CD14-positive monocyte (primary cell): ENCODE data around the gene BTN3A1. TPM values are rescaled to one million over a fixed set of nuclear protein-coding genes. Genes with fewer than 3 reads are reported as not detected.

Experiments used
- DNase-seq, 3 donors: peaks; one replicate each; pipeline ENCODE4 v3.0.0-alpha.2; 2011 to 2022
- H2AFZ ChIP-seq: 2 replicates; pipeline ENCODE4 v1.6.0; 2012; ENCODE audit warnings: mild to moderate bottlenecking, low read depth, low read length, inconsistent platforms; ENCODE audit not compliant: insufficient read depth, poor library complexity, severe bottlenecking
- H3K27ac ChIP-seq, 2 donors: 1 replicate in 1 of 2; 2 replicates in 1 of 2; pipeline ENCODE4 v1.5.1; 2012 to 2013; ENCODE audit warnings: low read length in 2 of 2, control low read depth in 1 of 2, inconsistent platforms in 1 of 2, low read depth in 1 of 2, mild to moderate bottlenecking in 1 of 2
- H3K27me3 ChIP-seq, 2 donors: one replicate each; pipeline versions ENCODE4 v1.6.0 to v1.6.1; 2011 to 2013; ENCODE audit warnings: low read length in 2 of 2; ENCODE audit not compliant: control insufficient read depth in 2 of 2, insufficient read depth in 2 of 2
- H3K36me3 ChIP-seq, 2 donors: replicated peaks in 1 of 2; 1 replicate in 1 of 2; 2 replicates in 1 of 2; pipeline versions ENCODE4 v1.5.1 to v1.6.1; 2012 to 2013; ENCODE audit warnings: low read length in 2 of 2, control low read depth in 1 of 2, inconsistent platforms in 1 of 2, mild to moderate bottlenecking in 1 of 2; ENCODE audit not compliant: insufficient read depth in 2 of 2, control insufficient read depth in 1 of 2
- H3K4me1 ChIP-seq, 2 donors: 1 replicate in 1 of 2; 2 replicates in 1 of 2; pipeline versions ENCODE4 v1.5.1 to v1.6.1; 2012 to 2013; ENCODE audit warnings: low read length in 2 of 2, control low read depth in 1 of 2, inconsistent platforms in 1 of 2, mild to moderate bottlenecking in 1 of 2, moderate library complexity in 1 of 2; ENCODE audit not compliant: insufficient read depth in 2 of 2, control insufficient read depth in 1 of 2
- H3K4me2 ChIP-seq: replicated peaks from 2 replicates; pipeline ENCODE3; 2012; ENCODE audit warnings: low read length, moderate library complexity, mild to moderate bottlenecking; ENCODE audit not compliant: poor library complexity, severe bottlenecking; ENCODE audit errors: extremely low read depth
- H3K4me3 ChIP-seq, 3 experiments: fragments of 200-600 bp in 1 of 3; sonication (generic) in 1 of 3; replicated peaks in 1 of 3; 1 replicate in 2 of 3; 2 replicates in 1 of 3; pipeline ENCODE4 v1.5.1; 2011 to 2013; ENCODE audit warnings: low read length in 3 of 3, mild to moderate bottlenecking in 3 of 3, control low read depth in 2 of 3, low read depth in 2 of 3, inconsistent platforms in 1 of 3, moderate library complexity in 1 of 3
- H3K79me2 ChIP-seq: 2 replicates; pipeline ENCODE4 v1.6.0; 2012; ENCODE audit warnings: mild to moderate bottlenecking, control low read depth, inconsistent platforms, low read length, moderate library complexity; ENCODE audit not compliant: insufficient read depth
- H3K9ac ChIP-seq: 2 replicates; pipeline ENCODE4 v1.6.0; 2017; ENCODE audit warnings: low read length, mild to moderate bottlenecking; ENCODE audit not compliant: insufficient read depth, poor library complexity, severe bottlenecking
- H3K9me3 ChIP-seq, 2 donors: replicated peaks in 1 of 2; 1 replicate in 1 of 2; 2 replicates in 1 of 2; pipeline versions ENCODE4 v1.5.1 to v1.6.1; 2012 to 2013; ENCODE audit warnings: low read length in 2 of 2, control low read depth in 1 of 2; ENCODE audit not compliant: control insufficient read depth in 1 of 2, insufficient read depth in 1 of 2
- H4K20me1 ChIP-seq: 2 replicates; pipeline ENCODE4 v1.6.0; 2012; ENCODE audit warnings: mild to moderate bottlenecking, low read length, control low read depth, moderate library complexity; ENCODE audit not compliant: insufficient read depth
- H3K27ac Mint-ChIP-seq, 7 donors: one replicate each; pipeline ENCODE4 v1.8.0; 2020; ENCODE audit warnings: mild to moderate bottlenecking in 7 of 7, mixed read lengths in 7 of 7, moderate library complexity in 6 of 7, inconsistent platforms in 2 of 7
- H3K27me3 Mint-ChIP-seq, 3 donors: one replicate each; pipeline ENCODE4 v1.8.0; 2021 to 2022; ENCODE audit warnings: low read depth in 3 of 3, mild to moderate bottlenecking in 3 of 3, mixed read lengths in 3 of 3, moderate library complexity in 3 of 3, inconsistent platforms in 1 of 3
- H3K36me3 Mint-ChIP-seq, 2 donors: one replicate each; pipeline ENCODE4 v1.8.0; 2020; ENCODE audit warnings: mixed read lengths in 2 of 2, inconsistent platforms in 1 of 2, mild to moderate bottlenecking in 1 of 2
- H3K4me1 Mint-ChIP-seq: one replicate; pipeline ENCODE4 v1.8.0; 2020; ENCODE audit warnings: mild to moderate bottlenecking, mixed read lengths
- H3K4me3 Mint-ChIP-seq, 2 donors: one replicate each; pipeline ENCODE4 v1.8.0; 2020; ENCODE audit warnings: mild to moderate bottlenecking in 2 of 2, mixed read lengths in 2 of 2, moderate library complexity in 1 of 2
- H3K9me3 Mint-ChIP-seq, 7 donors: one replicate each; pipeline ENCODE4 v1.8.0; 2020 to 2022; ENCODE audit warnings: mixed read lengths in 7 of 7, mild to moderate bottlenecking in 6 of 7, moderate library complexity in 6 of 7, inconsistent platforms in 2 of 7
- CTCF ChIP-seq: fragments of 200-600 bp; IDR thresholded peaks from one replicate; pipeline ENCODE4 v1.8.0; 2022; ENCODE audit warnings: antibody characterized with exemption, mild to moderate bottlenecking
- WGBS: methylation state at CpG from one replicate; pipeline ENCODE4 v1.1.5; 2013; ENCODE audit warnings: missing lambda C conversion rate; ENCODE audit not compliant: insufficient coverage; 5-methylcytosine and 5-hydroxymethylcytosine counted together
- intact Hi-C, 2 donors: fragments of 100-400 bp; cut with micrococcal nuclease; formaldehyde crosslinking; loops; one replicate each; pipeline versions ENCODE4 v1.15.0 to v1.15.1; 2023
- polyA plus RNA-seq, 3 donors: library from polyadenylated mRNA; depleted of rRNA in 1 of 3; unstranded in 2 of 3; stranded (reverse) in 1 of 3; fragments of 300-500 nt in 2 of 3; fragments of >200 nt in 1 of 3; fragmentation: Illumina TruSeq in 2 of 3; gene quantifications; 1 replicate in 2 of 3; 2 replicates in 1 of 3; pipeline ENCODE4 v1.2.3, GENCODE V29; 2012 to 2021

Gene BTN3A1
- polyA plus RNA-seq, 3 donors = 19.7 to 114 (median 25.1) TPM

- no peaks in the 10 kb centered on the region for H3K9me3 ChIP-seq
- H3K27ac ChIP-seq = peak overlapping the region in 1 of 2 donors; percentile 49
- peaks cover 12 to 26% of the 10 kb centered on the region in 2 donors for H3K4me1 ChIP-seq
- H3K4me1 Mint-ChIP-seq = peaks cover 29% of the 10 kb centered on the region
- H3K9ac ChIP-seq = no peak overlapping the region
- H3K36me3 ChIP-seq = peaks cover 57 to 73% of the 10 kb centered on the region in 2 donors
- no peak for DNase-seq
- H3K4me2 ChIP-seq = no peak overlapping the region
- H3K9me3 Mint-ChIP-seq = no peaks in the 10 kb centered on the region
- H3K27ac Mint-ChIP-seq = peak overlapping the region in 3 of 7 donors; percentile 26 to 57 (median 47)
- no peak overlapping the region for H2AFZ ChIP-seq
- no peak overlapping the region for H3K4me3 ChIP-seq
- H3K27me3 ChIP-seq = no peaks in the 10 kb centered on the region
- H3K27me3 Mint-ChIP-seq = no peaks in the 10 kb centered on the region
- H3K4me3 Mint-ChIP-seq = no peak overlapping the region
- no peak for TF ChIP-seq CTCF
- no peaks in the 10 kb centered on the region for H4K20me1 ChIP-seq
- whole genome bisulfite sequencing = 90% methylated on average over 2 of the region's 5 CpGs
- peaks cover 63 to 67% of the 10 kb centered on the region in 2 donors for H3K36me3 Mint-ChIP-seq
- intact Hi-C loops = no loop called here
- H3K79me2 ChIP-seq = peaks cover 12% of the 10 kb centered on the region
These were observed 44.0 kb downstream of the BTN3A1 start for GRCh38 chr6:26445934-26446667.

DNA sequence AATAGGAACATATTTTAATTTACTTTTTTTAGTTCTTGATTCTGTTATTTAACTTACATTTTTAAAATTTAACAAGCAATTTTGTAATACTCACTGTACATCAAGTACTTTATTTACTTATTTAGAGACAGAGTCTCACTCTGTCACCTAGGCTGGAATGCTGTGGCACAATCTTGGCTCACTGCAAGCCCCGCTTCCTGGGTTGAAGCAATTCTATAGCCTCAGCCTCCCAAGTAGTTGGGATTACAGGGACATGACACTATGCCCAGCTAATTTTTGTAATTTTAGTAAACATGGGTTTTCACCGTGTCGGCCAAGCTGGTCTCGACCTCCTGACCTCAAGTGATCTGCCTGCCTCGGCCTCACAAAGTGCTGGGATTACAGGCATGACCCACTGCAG, 45.2 kb downstream of the BTN3A1 start:
- Histone ChIP-seq H3K27me3 (no peaks in the 10 kb centered on the region), H3K79me2 (peaks cover under 1% of the 10 kb centered on the region), H2AFZ (no peak overlapping the region), H3K9me3 (no peaks in the 10 kb centered on the region), H3K4me3 (no peak overlapping the region), H3K9ac (no peak overlapping the region), H3K36me3 (peaks cover 60 to 84% of the 10 kb centered on the region in 2 donors), H4K20me1 (no peaks in the 10 kb centered on the region), H3K4me2 (no peak overlapping the region), H3K27ac (no peak overlapping the region), H3K4me1 (peaks cover 3 to 14% of the 10 kb centered on the region in 2 donors)
- intact Hi-C loops = no loop called here
- whole genome bisulfite sequencing = 100% methylated on average over 1 of the region's 5 CpGs
- no peak for DNase-seq
- Mint-ChIP-seq H3K4me1 (peaks cover 20% of the 10 kb centered on the region), H3K4me3 (no peak overlapping the region), H3K36me3 (peaks cover 73 to 78% of the 10 kb centered on the region in 2 donors), H3K27me3 (no peaks in the 10 kb centered on the region), H3K9me3 (no peaks in the 10 kb centered on the region), H3K27ac (no peak overlapping the region)
- no peak for TF ChIP-seq CTCF
